PFSK-1 (cell line): Measurements from ENCODE around the gene TMPRSS11B. TPM values are rescaled to one million over a fixed set of nuclear protein-coding genes. Genes with fewer than 3 reads are reported as not detected.

Experiments
- FOXP2 ChIP-seq: optimal IDR thresholded peaks from 2 replicates; pipeline ENCODE3; 2011; ENCODE audit warnings: borderline replicate concordance, control low read depth, inconsistent platforms; ENCODE audit not compliant: insufficient read depth; ENCODE audit errors: extremely low read length, extremely low read depth
- POLR2AphosphoS5 ChIP-seq: IDR thresholded peaks from 2 replicates; pipeline ENCODE4 v1.6.1; 2012; ENCODE audit warnings: low read depth, mild to moderate bottlenecking, control low read depth, low read length, moderate library complexity
- SIN3A ChIP-seq: IDR thresholded peaks from 2 replicates; pipeline ENCODE4 v1.6.1; 2012; ENCODE audit warnings: mild to moderate bottlenecking, low read length, moderate library complexity, borderline replicate concordance; ENCODE audit not compliant: insufficient read depth
- TAF1 ChIP-seq: IDR thresholded peaks from 2 replicates; pipeline ENCODE4 v1.6.1; 2012; ENCODE audit warnings: low read length, control low read depth, borderline replicate concordance; ENCODE audit not compliant: insufficient read depth
- polyA plus RNA-seq: library from polyadenylated mRNA; unstranded; fragments of >200 nt; gene quantifications from one replicate; pipeline ENCODE4 v1.2.1, GENCODE V29; 2012; ENCODE audit warnings: low read depth, missing spikeins; ENCODE audit not compliant: insufficient read length
- TF ChIP-seq, protein P1 (sequence below), 2 experiments: IDR thresholded peaks; 2 replicates each; pipeline versions ENCODE4 v1.6.1 to v1.8.0; 2011 to 2012; ENCODE audit warnings: low read depth in 2 of 2, low read length in 2 of 2, control low read depth in 1 of 2, inconsistent platforms in 1 of 2, mild to moderate bottlenecking in 1 of 2, moderate library complexity in 1 of 2; ENCODE audit not compliant: insufficient read depth in 1 of 2

The TMPRSS11B gene, protein sequence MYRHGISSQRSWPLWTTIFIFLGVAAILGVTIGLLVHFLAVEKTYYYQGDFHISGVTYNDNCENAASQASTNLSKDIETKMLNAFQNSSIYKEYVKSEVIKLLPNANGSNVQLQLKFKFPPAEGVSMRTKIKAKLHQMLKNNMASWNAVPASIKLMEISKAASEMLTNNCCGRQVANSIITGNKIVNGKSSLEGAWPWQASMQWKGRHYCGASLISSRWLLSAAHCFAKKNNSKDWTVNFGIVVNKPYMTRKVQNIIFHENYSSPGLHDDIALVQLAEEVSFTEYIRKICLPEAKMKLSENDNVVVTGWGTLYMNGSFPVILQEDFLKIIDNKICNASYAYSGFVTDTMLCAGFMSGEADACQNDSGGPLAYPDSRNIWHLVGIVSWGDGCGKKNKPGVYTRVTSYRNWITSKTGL
- polyA plus RNA-seq: not detected

GRCh38 chr4:68245594-68245993 is at the start of gene TMPRSS11B:
TSS of gene TMPRSS11B (minus strand) at chr4:68245694. CDS start at chr4:68245558, 136 bp downstream.
- no peak for TF ChIP-seq POLR2AphosphoS5

- TF ChIP-seq POLR2AphosphoS5: no peak
- TF ChIP-seq, protein P1, sequence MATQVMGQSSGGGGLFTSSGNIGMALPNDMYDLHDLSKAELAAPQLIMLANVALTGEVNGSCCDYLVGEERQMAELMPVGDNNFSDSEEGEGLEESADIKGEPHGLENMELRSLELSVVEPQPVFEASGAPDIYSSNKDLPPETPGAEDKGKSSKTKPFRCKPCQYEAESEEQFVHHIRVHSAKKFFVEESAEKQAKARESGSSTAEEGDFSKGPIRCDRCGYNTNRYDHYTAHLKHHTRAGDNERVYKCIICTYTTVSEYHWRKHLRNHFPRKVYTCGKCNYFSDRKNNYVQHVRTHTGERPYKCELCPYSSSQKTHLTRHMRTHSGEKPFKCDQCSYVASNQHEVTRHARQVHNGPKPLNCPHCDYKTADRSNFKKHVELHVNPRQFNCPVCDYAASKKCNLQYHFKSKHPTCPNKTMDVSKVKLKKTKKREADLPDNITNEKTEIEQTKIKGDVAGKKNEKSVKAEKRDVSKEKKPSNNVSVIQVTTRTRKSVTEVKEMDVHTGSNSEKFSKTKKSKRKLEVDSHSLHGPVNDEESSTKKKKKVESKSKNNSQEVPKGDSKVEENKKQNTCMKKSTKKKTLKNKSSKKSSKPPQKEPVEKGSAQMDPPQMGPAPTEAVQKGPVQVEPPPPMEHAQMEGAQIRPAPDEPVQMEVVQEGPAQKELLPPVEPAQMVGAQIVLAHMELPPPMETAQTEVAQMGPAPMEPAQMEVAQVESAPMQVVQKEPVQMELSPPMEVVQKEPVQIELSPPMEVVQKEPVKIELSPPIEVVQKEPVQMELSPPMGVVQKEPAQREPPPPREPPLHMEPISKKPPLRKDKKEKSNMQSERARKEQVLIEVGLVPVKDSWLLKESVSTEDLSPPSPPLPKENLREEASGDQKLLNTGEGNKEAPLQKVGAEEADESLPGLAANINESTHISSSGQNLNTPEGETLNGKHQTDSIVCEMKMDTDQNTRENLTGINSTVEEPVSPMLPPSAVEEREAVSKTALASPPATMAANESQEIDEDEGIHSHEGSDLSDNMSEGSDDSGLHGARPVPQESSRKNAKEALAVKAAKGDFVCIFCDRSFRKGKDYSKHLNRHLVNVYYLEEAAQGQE (IDR thresholded peaks at IDR 0.05; ENCODE audit: insufficient read depth in 1 of 2, low read depth in 2 of 2, low read length in 2 of 2): no peak
- no peak for TF ChIP-seq FOXP2
- no peak for TF ChIP-seq TAF1
- TF ChIP-seq SIN3A: no peak
Observed at GRCh38 chr4:68291256-68291655, 45.8 kb upstream of the TMPRSS11B start.

- TF ChIP-seq TAF1: no peak
- no peak for TF ChIP-seq POLR2AphosphoS5
- TF ChIP-seq, protein P1 (IDR thresholded peaks at IDR 0.05; ENCODE audit: insufficient read depth in 1 of 2, low read depth in 2 of 2, low read length in 2 of 2): no peak
- TF ChIP-seq FOXP2: no peak
- TF ChIP-seq SIN3A: no peak
Observed at GRCh38 chr4:68288393-68288740, 42.9 kb upstream of the TMPRSS11B start.

DNA sequence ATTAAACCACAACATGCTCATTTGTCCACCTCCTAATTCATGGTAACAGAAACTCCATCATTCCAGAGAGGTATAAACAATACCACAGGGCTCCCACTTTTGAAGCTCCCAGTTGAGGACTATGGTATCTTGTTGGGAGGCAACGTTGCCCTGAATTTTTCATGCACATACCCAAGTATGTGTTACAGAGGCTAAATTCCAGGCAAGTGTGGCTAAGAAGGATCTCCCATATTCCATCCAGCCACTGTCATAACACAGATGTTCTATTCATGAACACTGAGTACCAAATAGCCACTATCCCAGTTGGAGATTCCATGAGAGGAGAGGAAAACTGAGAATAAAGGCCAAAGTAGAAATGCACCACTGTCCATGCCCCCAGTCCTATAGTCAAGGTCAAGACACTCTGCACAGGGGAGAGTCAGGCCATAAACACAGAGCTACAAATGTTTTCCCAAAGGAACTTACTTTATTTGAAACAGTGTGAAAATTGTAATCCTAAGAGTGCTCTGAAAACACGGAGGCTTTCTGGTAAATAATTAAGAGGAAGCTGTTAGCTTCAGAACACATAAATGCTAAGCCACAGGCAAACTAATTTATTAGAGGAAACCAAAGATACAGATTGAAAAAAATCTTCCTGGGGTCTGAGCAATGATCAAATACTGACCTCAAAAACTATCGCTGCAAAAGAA is 42.4 kb upstream of the TMPRSS11B start:
- TF ChIP-seq POLR2AphosphoS5: no peak
- no peak for TF ChIP-seq TAF1
- no peak for TF ChIP-seq FOXP2
- TF ChIP-seq, protein P1 (IDR thresholded peaks at IDR 0.05; ENCODE audit: insufficient read depth in 1 of 2, low read depth in 2 of 2, low read length in 2 of 2): no peak
- no peak for TF ChIP-seq SIN3A

DNA sequence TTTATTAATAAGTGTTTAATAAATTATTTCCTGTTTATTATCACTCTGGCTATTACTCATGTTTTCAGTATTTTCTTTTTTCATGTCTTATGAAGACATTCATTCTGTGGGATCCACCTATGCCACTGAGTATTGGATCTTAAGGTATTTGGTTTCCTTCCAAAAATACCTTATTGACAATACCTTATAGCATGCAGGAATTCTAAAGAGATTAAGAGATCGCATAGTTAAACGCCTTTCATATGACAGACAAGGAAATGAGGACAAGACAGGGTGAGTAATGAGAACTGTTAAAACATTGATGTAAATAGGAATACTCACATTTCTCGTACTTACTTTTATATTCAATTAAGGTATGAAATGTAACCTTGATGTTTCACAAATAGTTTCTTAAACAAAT is 38.2 kb upstream of the TMPRSS11B start:
- TF ChIP-seq TAF1: no peak
- TF ChIP-seq FOXP2: no peak
- no peak for TF ChIP-seq SIN3A

DNA sequence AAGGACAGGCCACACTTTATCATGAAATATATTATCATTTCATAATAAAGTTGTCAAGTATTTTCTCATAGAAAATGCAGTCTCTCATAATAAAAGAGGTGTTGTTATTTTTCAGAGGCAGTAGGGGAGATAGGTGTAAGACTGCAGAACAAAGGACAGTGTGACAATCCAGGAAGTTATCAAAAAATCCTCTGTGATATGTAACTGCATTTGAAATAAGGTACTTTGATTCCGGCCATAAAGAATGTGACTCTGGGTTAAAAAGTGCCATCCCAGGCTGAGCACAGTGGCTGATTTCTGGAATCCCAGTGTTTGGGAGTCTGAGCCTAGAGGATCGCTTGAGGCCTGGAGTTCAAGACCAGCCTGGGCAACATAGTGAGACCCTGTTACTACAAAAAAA is 37.6 kb upstream of the TMPRSS11B start:
- TF ChIP-seq TAF1 (no peak), POLR2AphosphoS5 (no peak), SIN3A (no peak), FOXP2 (no peak)
- TF ChIP-seq, protein P1 (IDR thresholded peaks at IDR 0.05; ENCODE audit: insufficient read depth in 1 of 2, low read depth in 2 of 2, low read length in 2 of 2): no peak
